SH-SY5Y (cell line): ENCODE measurements around the gene NEDD4L.

Experiments used
- GATA2 ChIP-seq: IDR thresholded peaks from 2 replicates; pipeline ENCODE4 v1.6.1; 2011; ENCODE audit warnings: mild to moderate bottlenecking, low read depth, low read length
- GATA3 ChIP-seq: IDR thresholded peaks from 2 replicates; pipeline ENCODE4 v1.6.1; 2011; ENCODE audit warnings: low read depth, mild to moderate bottlenecking, low read length, moderate library complexity

DNA sequence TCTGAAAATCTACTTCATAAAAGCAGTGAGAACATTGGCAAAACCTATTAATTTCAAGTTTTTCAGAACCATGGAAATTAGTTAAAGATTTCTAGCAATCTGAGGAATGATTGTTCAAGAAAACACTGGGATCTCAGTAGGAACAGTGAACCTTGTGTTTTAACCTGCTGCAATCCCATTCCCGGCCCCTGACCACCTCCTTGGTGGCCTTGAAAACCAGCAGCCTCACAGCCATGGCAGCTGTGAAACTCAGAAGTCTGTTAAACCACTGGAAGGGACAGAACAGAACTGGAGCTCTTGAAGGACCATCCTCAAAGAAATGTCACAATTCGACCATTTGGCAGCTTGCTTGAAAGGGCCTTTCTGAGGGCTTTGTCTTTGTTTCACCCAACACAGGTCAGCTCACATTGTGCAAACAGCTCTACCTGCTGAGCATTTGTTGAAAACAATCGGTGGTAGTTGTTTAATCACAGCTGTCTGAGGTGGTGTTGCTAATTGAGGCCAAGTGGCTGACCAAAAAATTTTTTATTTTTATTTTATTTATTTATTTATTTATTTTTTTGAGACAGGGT is 25.8 kb downstream of the NEDD4L start:
- no peak for TF ChIP-seq GATA2
- TF ChIP-seq GATA3: no peak
